HCT116 (cell line): Measurements from ENCODE around the gene HOXA1. TPM values are rescaled to one million over a fixed set of nuclear protein-coding genes. Genes with fewer than 3 reads are reported as not detected.

ENCODE experiments used
- ATAC-seq: fragments of 200-7000 bp; cut with Tn5 transposase; 2 replicates; pipeline ENCODE4 v1.9.1; 2020; ENCODE audit warnings: mild to moderate bottlenecking, moderate library complexity
- BruUV-seq: library from RNA; stranded (reverse); fragments of 400-500 nt; replicated peaks from 2 replicates; lab custom pipeline; 2021; lab: Mats Ljungman, UMichigan
- CTCF ChIA-PET: fragments of 300-600 bp; sonication (Branson Sonifier 250); formaldehyde crosslinking; loops from one replicate; lab custom pipeline; 2021; ENCODE audit warnings: antibody characterized with exemption; lab: Charles Lee
- POLR2A ChIA-PET: fragments of 300-600, 350-600 bp; sonication (Branson Sonifier 250); formaldehyde crosslinking; loops from one replicate; lab custom pipeline; 2021; ENCODE audit warnings: antibody characterized with exemption; lab: Charles Lee
- RAD21 ChIA-PET, 2 experiments: fragments of 300-600 bp; sonication (Branson Sonifier 250); formaldehyde crosslinking; loops; one replicate each; lab custom pipeline; 2023; ENCODE audit warnings: low total read pairs in 2 of 2; ENCODE audit not compliant: uncharacterized antibody in 2 of 2, unreplicated experiment in 2 of 2, low non-redundant PET in 1 of 2; lab: Charles Lee
- DNase-seq: peaks from one replicate; pipeline ENCODE4 v3.0.0-alpha.2; 2010; ENCODE audit warnings: low read depth, low spot score
- H2AFZ ChIP-seq: fragments of 200-600 bp; shearing (Covaris generic), sonication (generic); 2 replicates; pipeline ENCODE4 v1.6.1; 2017; ENCODE audit warnings: low read depth, mixed run types, mixed read lengths, antibody characterized with exemption, low read length; ENCODE audit not compliant: poor library complexity, severe bottlenecking
- H3K27ac ChIP-seq: 2 replicates; pipeline ENCODE4 v1.5.1; 2012; ENCODE audit warnings: low read depth, low read length
- H3K27me3 ChIP-seq: fragments of 200-600 bp; sonication (generic); 2 replicates; pipeline ENCODE4 v1.6.1; 2016; ENCODE audit warnings: mixed run types, low read length, mixed read lengths; ENCODE audit not compliant: insufficient read depth
- H3K36me3 ChIP-seq, 2 experiments: fragments of 200-500 bp in 1 of 2; fragments of 200-600 bp in 1 of 2; sonication (Bioruptor generic) in 1 of 2; sonication (generic) in 1 of 2; 2 replicates each; pipeline versions ENCODE4 v1.5.1 to v1.6.1; 2014 to 2016; ENCODE audit warnings: low read length in 2 of 2, inconsistent platforms in 1 of 2, mixed read lengths in 1 of 2, mixed run types in 1 of 2; ENCODE audit not compliant: insufficient read depth in 2 of 2, control insufficient read depth in 1 of 2
- H3K4me1 ChIP-seq, 2 experiments: fragments of 200-600 bp in 1 of 2; sonication (generic) in 1 of 2; 2 replicates each; pipeline versions ENCODE4 v1.5.1 to v1.6.1; 2012 to 2017; ENCODE audit warnings: low read length in 2 of 2, inconsistent platforms in 1 of 2, mild to moderate bottlenecking in 1 of 2, mixed read lengths in 1 of 2, mixed run types in 1 of 2, moderate library complexity in 1 of 2; ENCODE audit not compliant: insufficient read depth in 2 of 2, control insufficient read depth in 1 of 2
- H3K4me2 ChIP-seq: fragments of 200-600 bp; sonication (generic); 2 replicates; pipeline ENCODE4 v1.6.1; 2017; ENCODE audit warnings: mixed run types, low read length, mixed read lengths
- H3K4me3 ChIP-seq, 2 experiments: fragments of 200-600 bp in 1 of 2; sonication (generic) in 1 of 2; replicated peaks in 1 of 2; 2 replicates each; pipeline ENCODE4 v1.5.1; 2011 to 2016; ENCODE audit warnings: low read length in 2 of 2, control low read depth in 1 of 2, low read depth in 1 of 2, mild to moderate bottlenecking in 1 of 2, mixed read lengths in 1 of 2, mixed run types in 1 of 2
- H3K79me2 ChIP-seq: fragments of 200-600 bp; sonication (generic); 2 replicates; pipeline ENCODE4 v1.6.1; 2017; ENCODE audit warnings: mild to moderate bottlenecking, mixed run types, low read length, moderate library complexity, mixed read lengths; ENCODE audit not compliant: insufficient read depth
- H3K9ac ChIP-seq: fragments of 200-600 bp; sonication (generic); 2 replicates; pipeline ENCODE4 v1.6.1; 2016; ENCODE audit warnings: low read length, mixed read lengths
- H3K9me2 ChIP-seq: fragments of 200-600 bp; sonication (generic), shearing (Covaris generic); 2 replicates; pipeline ENCODE4 v1.6.1; 2017; ENCODE audit warnings: mixed run types, mild to moderate bottlenecking, moderate library complexity; ENCODE audit not compliant: insufficient read depth
- H3K9me3 ChIP-seq, 2 experiments: fragments of 200-500 bp in 1 of 2; fragments of 200-600 bp in 1 of 2; sonication (Bioruptor generic) in 1 of 2; sonication (generic) in 1 of 2; 2 replicates each; pipeline ENCODE4 v1.6.1; 2014 to 2017; ENCODE audit warnings: low read length in 2 of 2, mixed read lengths in 2 of 2, inconsistent platforms in 1 of 2, low read depth in 1 of 2, mild to moderate bottlenecking in 1 of 2, mixed run types in 1 of 2, moderate library complexity in 1 of 2; ENCODE audit not compliant: control insufficient read depth in 1 of 2, insufficient read depth in 1 of 2
- H4K20me1 ChIP-seq: fragments of 200-600 bp; sonication (generic), shearing (Covaris generic); 2 replicates; pipeline ENCODE4 v1.6.1; 2017; ENCODE audit warnings: mixed run types, mild to moderate bottlenecking, moderate library complexity; ENCODE audit not compliant: insufficient read depth
- ATF3 ChIP-seq: IDR thresholded peaks from 2 replicates; pipeline ENCODE4 v1.6.1; 2012
- CBX3 ChIP-seq: IDR thresholded peaks from 2 replicates; pipeline ENCODE4 v1.6.1; 2012; ENCODE audit warnings: low read depth
- CEBPB ChIP-seq: IDR thresholded peaks from 2 replicates; pipeline ENCODE4 v1.6.1; 2012; ENCODE audit warnings: low read depth
- EGR1 ChIP-seq: IDR thresholded peaks from 2 replicates; pipeline ENCODE4 v1.6.1; 2012; ENCODE audit warnings: low read depth
- EZH2 ChIP-seq: fragments of 200-600 bp; sonication (generic); IDR thresholded peaks from 2 replicates; pipeline ENCODE4 v1.6.1; 2017; ENCODE audit warnings: antibody characterized with exemption, mixed run types
- EZH2phosphoT487 ChIP-seq: fragments of 200-600 bp; IDR thresholded peaks from 2 replicates; pipeline ENCODE4 v1.6.1; 2018; ENCODE audit warnings: antibody characterized with exemption, borderline replicate concordance
- JUND ChIP-seq: IDR thresholded peaks from 2 replicates; pipeline ENCODE4 v1.6.1; 2012
- MAX ChIP-seq: IDR thresholded peaks from 2 replicates; pipeline ENCODE4 v1.6.1; 2012
- POLR2A ChIP-seq: IDR thresholded peaks from 2 replicates; pipeline ENCODE4 v1.7.0; 2011; ENCODE audit warnings: borderline replicate concordance; ENCODE audit not compliant: insufficient read depth, insufficient read length; ENCODE audit errors: extremely low read depth
- SIN3A ChIP-seq: IDR thresholded peaks from 2 replicates; pipeline ENCODE4 v1.6.1; 2012; ENCODE audit warnings: low read depth
- SP1 ChIP-seq: IDR thresholded peaks from 2 replicates; pipeline ENCODE4 v1.6.1; 2012; ENCODE audit warnings: low read depth
- SRF ChIP-seq: IDR thresholded peaks from 2 replicates; pipeline ENCODE4 v1.6.1; 2012; ENCODE audit warnings: low read depth
- TCF7L2 ChIP-seq: IDR thresholded peaks from 2 replicates; pipeline ENCODE4 v1.7.0; 2011; ENCODE audit warnings: borderline replicate concordance, inconsistent platforms; ENCODE audit not compliant: insufficient read depth, insufficient read length; ENCODE audit errors: extremely low read depth
- ZFX ChIP-seq: fragments of 450-650 bp; IDR thresholded peaks from 2 replicates; pipeline ENCODE4 v1.6.1; 2017
- intact Hi-C: fragments of 100-400 bp; cut with micrococcal nuclease; formaldehyde crosslinking; loops from 2 replicates; pipeline ENCODE4 v1.10.0; 2022
- total RNA-seq: library from RNA; stranded (reverse); gene quantifications from one replicate; pipeline ENCODE4 v1.2.1, GENCODE V29; 2021; ENCODE audit not compliant: unreplicated experiment

The HOXA1 gene
- total RNA-seq, 1 experiment from 2014 or later, result 2.8 TPM

GRCh38 chr7:27102581-27103442 is 7.0 kb upstream of the HOXA1 start, which contains the start of gene HOXA2:
Gene HOXA2 (minus strand): TSS chr7:27102683. CDS start chr7:27102500, 183 bp downstream.
- Histone ChIP-seq H3K4me3 (no peak within 1 kb of the TSS), H3K79me2 (peaks cover 11% of the 10 kb centered on the region; the same call in 1 of the 2 replicates), H3K4me2 (no peak within 1 kb of the TSS), H4K20me1 (no peaks in the 10 kb centered on the region), H3K36me3 (no peaks in the 10 kb centered on the region), H3K27me3 (no peaks in the 10 kb centered on the region), H2AFZ (no peak within 1 kb of the TSS), H3K4me1 (peaks cover under 1 to 2% of the 10 kb centered on the region in 2 experiments; a peak in 3 of 4 replicates), H3K9me2 (no peaks in the 10 kb centered on the region)
- RAD21 ChIA-PET, result no interaction called here
- TF ChIP-seq SRF (no peak), EGR1 (no peak)
- TF ChIP-seq, all 23 proteins: peak for 0
- intact Hi-C loops, result no loop called here
- no peaks in the 10 kb centered on the region for H3K9me3 ChIP-seq
- H3K9ac ChIP-seq, result no peak within 1 kb of the TSS
- ChIA-PET POLR2A (no interaction called here), CTCF (no interaction called here)
- DNase-seq (no peak), ATAC-seq (no peak)
- BruUV-seq, result no TSS peak
- no peak within 1 kb of the TSS for H3K27ac ChIP-seq

GRCh38 chr7:27101957-27102580 is 6.3 kb upstream of the HOXA1 start:
- CTCF ChIA-PET, result no interaction called here
- H3K4me3 ChIP-seq, result no peak overlapping the region
- peaks cover 8 to 9% of the 10 kb centered on the region in 2 experiments; a peak in 3 of 4 replicates for H3K4me1 ChIP-seq
- TF ChIP-seq ATF3, result no peak
- no peak for TF ChIP-seq EZH2
- no peak for TF ChIP-seq TCF7L2
- TF ChIP-seq SP1, result no peak
- TF ChIP-seq CEBPB, result no peak
- TF ChIP-seq MAX, result no peak
- TF ChIP-seq JUND, result no peak
- TF ChIP-seq EGR1, result no peak
- TF ChIP-seq CBX3, result no peak
- no peak for TF ChIP-seq EZH2phosphoT487
- TF ChIP-seq POLR2A, result no peak
- no peak for TF ChIP-seq ZFX
- TF ChIP-seq SRF, result no peak
- TF ChIP-seq SIN3A, result no peak
- H3K36me3 ChIP-seq, result no peaks in the 10 kb centered on the region
- ATAC-seq (no peak), DNase-seq (no peak)
- no peaks in the 10 kb centered on the region for H3K9me3 ChIP-seq
- no peaks in the 10 kb centered on the region for H4K20me1 ChIP-seq
- RAD21 ChIA-PET, result no interaction called here
- no peak overlapping the region for H3K9ac ChIP-seq
- BruUV-seq, result no TSS peak
- POLR2A ChIA-PET, result no interaction called here
- no peak overlapping the region for H2AFZ ChIP-seq
- no peak overlapping the region for H3K4me2 ChIP-seq
- no peaks in the 10 kb centered on the region for H3K9me2 ChIP-seq
- H3K27ac ChIP-seq, result no peak overlapping the region
- H3K79me2 ChIP-seq, result peaks cover 18% of the 10 kb centered on the region
- H3K27me3 ChIP-seq, result no peaks in the 10 kb centered on the region
- intact Hi-C loops, result no loop called here
